KOPT-K1 (cell line): ENCODE data around the gene OR51B6.

ENCODE experiments used
- H3K27ac ChIP-seq: fragments of 200-600 bp; sonication (generic); 2 replicates; pipeline ENCODE4 v1.5.1; 2016; ENCODE audit warnings: antibody characterized with exemption, mild to moderate bottlenecking, low read depth, low read length; ENCODE audit not compliant: poor library complexity, severe bottlenecking
- H3K36me3 ChIP-seq: fragments of 200-600 bp; sonication (generic); 2 replicates; pipeline ENCODE4 v1.5.1; 2017; ENCODE audit warnings: antibody characterized with exemption, mild to moderate bottlenecking, low read length, moderate library complexity; ENCODE audit not compliant: insufficient read depth
- H3K9me3 ChIP-seq: fragments of 200-600 bp; sonication (generic); 2 replicates; pipeline ENCODE4 v1.5.1; 2017; ENCODE audit warnings: antibody characterized with exemption, low read length, mild to moderate bottlenecking; ENCODE audit not compliant: insufficient read depth, poor library complexity, severe bottlenecking

Gene OR51B6

GRCh38 chr11:5390210-5390609 is 38.9 kb downstream of the OR51B6 start:
- Histone ChIP-seq H3K9me3 (no peaks in the 10 kb centered on the region), H3K36me3 (no peaks in the 10 kb centered on the region), H3K27ac (no peak overlapping the region)

GRCh38 chr11:5394091-5394490 is 42.8 kb downstream of the OR51B6 start:
- H3K9me3 ChIP-seq = no peaks in the 10 kb centered on the region
- no peak overlapping the region for H3K27ac ChIP-seq
- H3K36me3 ChIP-seq = no peaks in the 10 kb centered on the region

- no peaks in the 10 kb centered on the region for H3K9me3 ChIP-seq
- no peak overlapping the region for H3K27ac ChIP-seq
- no peaks in the 10 kb centered on the region for H3K36me3 ChIP-seq
These were observed 47.6 kb downstream of the OR51B6 start for GRCh38 chr11:5398936-5399335.
